Measurements from ENCODE around the gene KIF16B.

GRCh38 chr20:16612706-16613105 is 39.5 kb upstream of the KIF16B start:
- TF ChIP-seq, protein P1, sequence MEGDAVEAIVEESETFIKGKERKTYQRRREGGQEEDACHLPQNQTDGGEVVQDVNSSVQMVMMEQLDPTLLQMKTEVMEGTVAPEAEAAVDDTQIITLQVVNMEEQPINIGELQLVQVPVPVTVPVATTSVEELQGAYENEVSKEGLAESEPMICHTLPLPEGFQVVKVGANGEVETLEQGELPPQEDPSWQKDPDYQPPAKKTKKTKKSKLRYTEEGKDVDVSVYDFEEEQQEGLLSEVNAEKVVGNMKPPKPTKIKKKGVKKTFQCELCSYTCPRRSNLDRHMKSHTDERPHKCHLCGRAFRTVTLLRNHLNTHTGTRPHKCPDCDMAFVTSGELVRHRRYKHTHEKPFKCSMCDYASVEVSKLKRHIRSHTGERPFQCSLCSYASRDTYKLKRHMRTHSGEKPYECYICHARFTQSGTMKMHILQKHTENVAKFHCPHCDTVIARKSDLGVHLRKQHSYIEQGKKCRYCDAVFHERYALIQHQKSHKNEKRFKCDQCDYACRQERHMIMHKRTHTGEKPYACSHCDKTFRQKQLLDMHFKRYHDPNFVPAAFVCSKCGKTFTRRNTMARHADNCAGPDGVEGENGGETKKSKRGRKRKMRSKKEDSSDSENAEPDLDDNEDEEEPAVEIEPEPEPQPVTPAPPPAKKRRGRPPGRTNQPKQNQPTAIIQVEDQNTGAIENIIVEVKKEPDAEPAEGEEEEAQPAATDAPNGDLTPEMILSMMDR (IDR thresholded peaks at IDR 0.05; ENCODE audit: low read depth, low read length): no peak
- no peak for TF ChIP-seq EZH2phosphoT487 (IDR thresholded peaks at IDR 0.05; ENCODE audit: low read depth)
